H54 (cell line): ENCODE measurements around the gene ABTB1.

ENCODE experiments used
- DNase-seq: peaks from one replicate; pipeline ENCODE4 v3.0.0; 2011; ENCODE audit warnings: low spot score, mixed read lengths; ENCODE audit not compliant: insufficient read length
- FAIRE-seq: peaks from 3 replicates; lab custom pipeline; 2011; peaks lifted over from hg19 to GRCh38; lab: Jason Lieb, UNC
- POLR2A ChIP-seq: IDR thresholded peaks from 2 replicates; pipeline ENCODE4 v1.6.1; 2011; ENCODE audit warnings: low read depth, mild to moderate bottlenecking, low read length

ABTB1 gene

DNA sequence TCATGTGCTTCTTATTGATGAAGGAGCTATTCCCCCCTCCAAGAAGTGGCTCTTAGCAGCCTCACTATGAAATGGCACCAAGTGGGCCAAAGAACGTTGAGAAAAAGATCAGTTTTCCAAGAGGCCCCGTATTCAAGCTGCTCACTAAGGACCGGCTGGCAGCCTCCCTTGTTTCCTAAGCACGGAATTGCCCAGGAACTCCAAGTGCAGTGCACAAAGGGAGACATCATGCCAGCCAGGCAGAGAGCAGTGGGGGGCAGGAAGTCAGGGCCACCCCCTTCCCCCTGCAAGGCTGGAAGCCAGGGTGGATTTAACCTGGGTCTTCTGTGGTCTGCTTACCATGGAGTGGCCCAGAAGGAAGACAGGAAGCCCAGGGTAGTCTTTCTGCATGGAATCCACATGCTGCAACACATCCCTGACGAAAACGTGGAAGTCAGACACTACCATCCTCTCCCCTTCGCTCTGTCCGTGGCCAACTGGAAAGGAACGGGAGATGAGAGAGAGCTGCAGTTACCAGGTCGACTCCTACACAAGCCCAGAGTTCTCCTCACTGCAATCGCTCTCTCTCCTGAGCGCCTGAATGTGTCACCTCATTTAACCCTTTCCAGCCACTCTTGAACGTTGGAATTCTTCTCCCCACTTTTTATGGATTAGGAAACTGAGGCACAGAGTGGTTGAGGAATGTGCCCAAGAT lies 49.5 kb downstream of the ABTB1 start:
- DNase-seq (no peak), FAIRE-seq (no peak)
- no peak for TF ChIP-seq POLR2A

DNA sequence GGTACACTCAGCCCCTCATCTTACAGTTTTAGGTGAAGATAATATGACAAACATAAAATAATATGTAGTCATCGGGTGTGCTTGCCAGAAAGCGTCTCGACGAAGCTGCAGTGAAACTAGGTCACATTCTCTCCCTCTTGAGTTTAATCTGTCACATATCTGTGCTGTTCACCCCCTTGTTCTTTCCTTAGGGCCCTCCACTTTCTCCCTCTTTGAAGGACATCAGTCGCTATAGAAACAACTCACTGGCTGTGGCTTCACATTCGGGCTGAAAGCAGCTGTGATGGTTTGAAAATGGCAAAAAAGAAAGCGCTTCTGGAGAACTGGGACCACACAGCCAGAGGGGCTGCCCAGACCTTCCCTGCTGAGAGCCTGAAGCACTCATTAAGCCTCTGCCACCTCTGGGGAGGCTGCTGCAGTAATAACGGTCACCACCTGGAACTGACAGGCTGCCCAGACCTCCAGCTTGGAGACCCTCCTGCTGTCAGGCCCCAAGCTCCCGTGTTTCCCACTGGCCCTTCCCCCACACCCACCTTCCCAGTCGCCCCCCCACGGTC lies 50.3 kb downstream of the ABTB1 start:
- DNase-seq (no peak), FAIRE-seq (no peak)
- no peak for TF ChIP-seq POLR2A

DNA sequence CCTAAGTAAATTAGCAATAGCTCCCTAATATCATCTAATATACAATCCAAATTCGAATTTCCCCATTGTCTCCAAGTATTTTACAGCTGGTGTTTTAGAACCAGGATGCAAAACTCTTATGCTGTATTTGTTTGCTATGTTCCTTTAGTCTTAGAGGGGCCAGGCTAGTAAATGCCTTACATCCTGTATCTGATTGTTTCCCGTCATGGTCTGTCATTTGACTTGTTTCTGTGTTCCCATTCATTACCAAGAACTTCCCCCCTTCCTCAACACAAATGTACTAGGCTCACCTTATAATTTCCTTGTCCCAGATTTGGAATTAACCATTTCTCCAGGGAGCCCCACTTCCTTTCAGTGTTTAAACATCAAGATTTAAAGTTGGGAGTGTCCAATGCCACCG lies 54.1 kb downstream of the ABTB1 start:
- DNase-seq (no peak), FAIRE-seq (no peak)
- no peak for TF ChIP-seq POLR2A

DNA sequence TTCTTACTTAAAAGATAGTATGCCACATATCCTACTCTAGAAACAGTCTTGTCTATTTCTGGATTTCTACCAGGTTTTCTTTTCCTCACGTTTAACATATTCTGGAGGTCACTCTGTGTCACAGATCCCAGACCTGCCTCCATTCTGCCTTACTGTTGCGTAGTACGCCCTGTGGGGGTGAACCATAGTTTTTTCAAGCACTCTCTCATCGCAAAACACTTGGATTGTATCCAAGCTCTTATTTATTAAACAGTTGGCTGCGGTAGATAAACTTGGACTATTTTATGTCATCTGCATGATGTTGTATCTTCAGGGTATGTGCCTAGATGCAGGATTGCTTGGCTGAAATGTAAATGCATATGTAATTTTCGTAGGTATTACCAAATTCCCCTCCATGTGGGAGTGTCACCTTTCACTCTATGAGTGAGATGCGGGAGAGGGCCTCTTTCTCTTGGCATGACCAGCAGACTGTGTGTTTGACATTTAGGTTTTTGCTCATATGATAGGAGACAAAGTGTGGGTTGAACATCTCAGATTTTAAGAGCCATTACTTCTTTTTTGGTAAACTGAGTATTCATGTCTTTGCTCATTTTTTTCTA lies 55.8 kb downstream of the ABTB1 start:
- DNase-seq: no peak
- no peak for FAIRE-seq
- no peak for TF ChIP-seq POLR2A

DNA sequence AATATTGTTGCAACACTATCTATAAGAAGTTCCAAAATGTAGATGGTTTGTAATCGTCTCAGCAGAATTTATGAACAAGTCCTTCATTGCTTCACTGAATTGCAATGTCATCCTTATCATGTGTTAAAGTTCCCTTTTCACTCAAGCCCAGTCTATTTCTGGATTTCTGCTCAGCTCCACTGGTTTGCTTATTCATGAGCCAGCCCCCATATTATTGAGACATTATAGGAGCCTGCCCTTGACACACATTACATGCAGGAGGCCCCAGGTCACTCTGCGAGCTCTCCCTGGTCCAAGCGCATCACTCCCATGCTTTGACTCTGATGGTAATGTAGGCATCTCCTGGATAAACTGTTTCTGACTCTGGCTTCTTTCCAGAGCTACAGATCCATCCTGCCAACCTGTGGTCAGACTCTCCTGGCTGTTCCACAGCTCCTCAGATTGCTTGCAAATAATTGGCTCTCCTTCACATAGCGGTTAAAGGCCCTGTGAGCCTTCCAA lies 56.9 kb downstream of the ABTB1 start:
- FAIRE-seq (no peak), DNase-seq (no peak)
- no peak for TF ChIP-seq POLR2A

DNA sequence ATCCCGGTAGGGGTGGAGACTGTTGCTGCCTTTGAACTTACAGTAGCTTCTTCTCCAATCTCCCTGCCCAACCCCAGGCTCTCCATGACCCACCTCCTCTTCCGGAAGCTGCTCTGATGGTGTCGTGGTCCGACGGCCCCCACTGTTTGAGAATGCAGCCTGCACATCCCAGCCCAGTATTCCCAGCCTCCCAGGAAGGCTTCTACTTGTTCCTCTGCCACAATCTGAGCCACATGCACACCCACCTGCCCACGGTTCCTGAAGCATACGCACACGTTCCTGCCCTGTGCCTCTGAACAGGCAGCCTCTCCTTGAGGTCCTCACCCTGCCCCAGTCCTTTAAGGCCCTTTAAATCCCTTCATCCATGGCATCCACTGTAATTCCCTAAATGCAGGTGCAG lies 57.4 kb downstream of the ABTB1 start:
- FAIRE-seq: no peak
- no peak for TF ChIP-seq POLR2A
- DNase-seq: no peak
